Karpas-422 (cell line): ENCODE results near the gene GUCY1A2. TPM values are rescaled to one million over a fixed set of nuclear protein-coding genes. Genes with fewer than 3 reads are reported as not detected.

ENCODE experiments used
- DNase-seq: peaks from one replicate; pipeline ENCODE4 v3.0.0-alpha.2; 2015
- H2AFZ ChIP-seq: fragments of 200-600 bp; sonication (generic); 2 replicates; pipeline ENCODE4 v1.6.1; 2014; ENCODE audit warnings: antibody characterized with exemption, low read length, mixed read lengths
- H3K27ac ChIP-seq: fragments of 200-600 bp; sonication (generic); 2 replicates; pipeline ENCODE4 v1.5.1; 2014; ENCODE audit warnings: mild to moderate bottlenecking, low read length, moderate library complexity
- H3K27me3 ChIP-seq: fragments of 200-600 bp; sonication (generic); 2 replicates; pipeline ENCODE4 v1.6.1; 2014; ENCODE audit warnings: low read length, mixed read lengths
- H3K36me3 ChIP-seq: fragments of 200-600 bp; sonication (generic); 2 replicates; pipeline ENCODE4 v1.6.1; 2014; ENCODE audit warnings: low read length, mixed read lengths; ENCODE audit not compliant: insufficient read depth
- H3K4me1 ChIP-seq: fragments of 200-600 bp; sonication (generic); 2 replicates; pipeline ENCODE4 v1.6.1; 2014; ENCODE audit warnings: mild to moderate bottlenecking, low read length, mixed read lengths
- H3K4me2 ChIP-seq: fragments of 200-600 bp; sonication (generic); 2 replicates; pipeline ENCODE4 v1.6.1; 2014; ENCODE audit warnings: low read length, low read depth, mild to moderate bottlenecking; ENCODE audit not compliant: poor library complexity, severe bottlenecking
- H3K4me3 ChIP-seq: fragments of 200-600 bp; sonication (generic); 2 replicates; pipeline ENCODE4 v1.5.1; 2014; ENCODE audit warnings: mild to moderate bottlenecking, antibody characterized with exemption, low read length, mixed read lengths
- H3K79me2 ChIP-seq: fragments of 200-600 bp; sonication (generic); 2 replicates; pipeline ENCODE4 v1.6.1; 2014; ENCODE audit warnings: mild to moderate bottlenecking, low read length, mixed read lengths
- H3K9ac ChIP-seq: fragments of 200-600 bp; sonication (generic); 2 replicates; pipeline ENCODE4 v1.6.0; 2014; ENCODE audit warnings: low read length
- H3K9me2 ChIP-seq: fragments of 200-600 bp; sonication (generic), shearing (Covaris generic); replicated peaks from 2 replicates; pipeline ENCODE4 v1.6.0; 2014; ENCODE audit warnings: mild to moderate bottlenecking, low read length, moderate library complexity; ENCODE audit not compliant: insufficient read depth
- H3K9me3 ChIP-seq: fragments of 300-700, 200-600 bp; sonication (generic); 2 replicates; pipeline ENCODE4 v1.6.1; 2014; ENCODE audit warnings: low read length, mixed read lengths
- H4K20me1 ChIP-seq: fragments of 200-600 bp; sonication (generic); 2 replicates; pipeline ENCODE4 v1.6.1; 2014; ENCODE audit warnings: mild to moderate bottlenecking, antibody characterized with exemption, low read length, low read depth; ENCODE audit not compliant: insufficient read depth
- total RNA-seq: library from RNA; depleted of rRNA; stranded (reverse); fragments of >200 nt; shearing (Covaris generic); gene quantifications from 2 replicates; pipeline ENCODE4 v1.2.3, GENCODE V29; 2014; ENCODE audit warnings: low replicate concordance

The GUCY1A2 gene
- total RNA-seq, 1 experiment from 2014 or later: 0.04 TPM

DNA sequence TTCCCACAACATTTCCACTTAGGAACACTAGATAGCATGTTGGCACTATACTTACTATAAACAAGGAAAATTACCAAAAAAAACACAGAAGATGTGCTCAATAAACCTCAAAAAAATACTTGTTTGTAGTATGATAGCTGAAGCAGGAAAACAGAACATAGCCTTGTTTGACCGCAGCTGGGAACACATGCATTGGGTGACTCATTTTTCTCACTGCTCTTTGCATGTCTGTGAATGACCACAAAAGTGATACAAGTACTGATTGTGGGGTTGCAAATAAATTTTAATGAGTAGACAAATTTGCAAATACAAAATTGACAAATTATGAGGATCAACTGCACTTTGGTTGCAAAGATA lies 22.8 kb upstream of the GUCY1A2 start:
- Histone ChIP-seq H3K9me3 (no peaks in the 10 kb centered on the region), H3K4me3 (no peak overlapping the region), H4K20me1 (no peaks in the 10 kb centered on the region), H3K27me3 (no peaks in the 10 kb centered on the region), H3K9ac (no peak overlapping the region), H3K9me2 (no peaks in the 10 kb centered on the region), H3K79me2 (no peaks in the 10 kb centered on the region), H3K27ac (no peak overlapping the region), H3K36me3 (no peaks in the 10 kb centered on the region), H2AFZ (no peak overlapping the region), H3K4me2 (no peak overlapping the region), H3K4me1 (peaks cover 7% of the 10 kb centered on the region)
- DNase-seq: no peak

DNA sequence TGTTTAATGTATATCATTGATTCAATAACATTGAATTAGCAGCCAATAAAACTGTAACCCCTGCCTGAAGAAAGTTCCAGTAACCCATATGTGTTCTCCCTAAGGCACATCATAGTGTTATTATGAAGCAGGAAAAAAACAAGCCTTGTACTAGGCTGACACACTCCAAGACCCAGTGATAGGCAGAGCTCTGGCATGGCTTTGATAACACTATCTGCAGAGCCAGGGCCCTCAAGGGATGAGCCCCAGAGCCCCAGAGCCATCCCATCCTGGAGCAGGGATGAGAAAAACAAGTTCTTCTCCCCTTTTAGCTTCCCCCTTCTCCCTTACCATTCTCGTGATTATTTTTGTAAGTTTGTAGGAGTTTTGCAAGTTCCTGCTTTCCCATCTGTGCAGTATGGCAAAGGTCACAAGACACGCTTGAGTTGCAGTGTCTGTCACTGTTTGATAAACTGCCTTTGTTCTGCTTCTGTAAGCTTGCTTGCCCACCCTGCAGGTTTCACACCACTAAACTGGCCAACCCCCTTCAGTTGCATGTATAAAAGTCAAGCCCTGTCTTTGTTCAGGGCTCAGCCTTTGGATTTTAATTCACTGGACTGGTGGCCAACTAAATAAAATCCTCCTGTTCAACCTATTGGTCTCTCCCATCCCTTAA lies 22.3 kb upstream of the GUCY1A2 start:
- Histone ChIP-seq H3K9me2 (no peaks in the 10 kb centered on the region), H3K36me3 (no peaks in the 10 kb centered on the region), H3K79me2 (no peaks in the 10 kb centered on the region), H3K27me3 (no peaks in the 10 kb centered on the region), H3K9ac (no peak overlapping the region), H3K4me1 (peaks cover 7% of the 10 kb centered on the region), H4K20me1 (no peaks in the 10 kb centered on the region), H3K27ac (no peak overlapping the region), H3K4me3 (no peak overlapping the region), H2AFZ (no peak overlapping the region), H3K4me2 (no peak overlapping the region), H3K9me3 (no peaks in the 10 kb centered on the region)
- DNase-seq: no peak

DNA sequence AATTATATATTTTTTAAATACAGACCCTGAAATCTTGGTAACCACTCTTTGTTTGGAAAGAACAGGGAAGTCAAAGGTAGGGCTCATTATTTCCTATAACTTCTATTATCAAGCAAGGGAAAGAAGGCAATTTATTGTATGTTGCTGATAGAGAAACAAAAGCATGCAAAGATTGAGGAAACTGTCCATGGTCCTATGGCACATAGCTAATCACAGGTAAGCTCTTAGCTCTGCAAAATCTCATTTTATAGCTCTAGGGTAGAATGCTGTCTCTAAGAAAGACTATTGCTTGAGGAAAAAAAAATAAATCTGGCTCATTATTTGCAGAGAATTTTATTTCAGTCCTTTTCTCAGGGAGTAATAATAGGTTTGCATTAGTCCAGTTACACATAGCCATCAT lies 7.4 kb upstream of the GUCY1A2 start:
- H2AFZ ChIP-seq: no peak overlapping the region
- 0 out of 2 replicates have a peak, but pooled peaks cover 3% of the 10 kb centered on the region for H3K27me3 ChIP-seq
- H3K4me3 ChIP-seq: no peak overlapping the region

DNA sequence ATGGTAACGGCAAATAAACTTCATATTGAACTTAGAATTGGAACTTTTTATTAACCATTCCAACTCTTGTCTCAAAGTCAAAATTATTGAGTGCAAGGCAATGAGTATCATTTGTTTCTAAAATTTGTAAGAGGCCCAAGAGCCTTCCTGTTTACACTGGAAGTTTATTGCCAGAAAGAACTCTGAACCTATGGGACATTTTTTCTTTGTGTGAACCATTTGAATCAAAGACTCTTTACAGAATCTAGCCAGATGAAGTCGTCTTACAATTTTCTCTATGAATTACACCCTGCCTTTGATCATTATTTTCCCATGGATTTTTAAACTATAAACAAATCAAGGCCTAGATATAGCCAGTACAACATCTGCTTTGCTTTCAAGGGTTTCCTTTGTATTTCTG lies 2.3 kb upstream of the GUCY1A2 start:
- Histone ChIP-seq H2AFZ (no peak overlapping the region), H3K36me3 (no peaks in the 10 kb centered on the region), H4K20me1 (no peaks in the 10 kb centered on the region), H3K4me1 (no peaks in the 10 kb centered on the region), H3K27me3 (no peaks in the 10 kb centered on the region), H3K9me3 (no peaks in the 10 kb centered on the region), H3K4me2 (no peak overlapping the region), H3K79me2 (no peaks in the 10 kb centered on the region), H3K27ac (no peak overlapping the region), H3K9ac (no peak overlapping the region), H3K9me2 (no peaks in the 10 kb centered on the region), H3K4me3 (no peak overlapping the region)
- DNase-seq: no peak

More for the DNA sequence above, 7.4 kb upstream of the GUCY1A2 start:
- Histone ChIP-seq H3K4me2 (no peak overlapping the region), H3K4me1 (no peaks in the 10 kb centered on the region), H3K9ac (no peak overlapping the region), H3K79me2 (no peaks in the 10 kb centered on the region), H3K9me2 (no peaks in the 10 kb centered on the region), H3K36me3 (no peaks in the 10 kb centered on the region), H4K20me1 (no peaks in the 10 kb centered on the region), H3K27ac (no peak overlapping the region), H3K9me3 (no peaks in the 10 kb centered on the region)
- DNase-seq: no peak

- H3K4me3 ChIP-seq: no peak overlapping the region
- H3K9ac ChIP-seq: no peak overlapping the region
- no peak overlapping the region for H3K27ac ChIP-seq
- H3K36me3 ChIP-seq: no peaks in the 10 kb centered on the region
- no peaks in the 10 kb centered on the region for H4K20me1 ChIP-seq
- DNase-seq: no peak
- no peaks in the 10 kb centered on the region for H3K79me2 ChIP-seq
- H3K27me3 ChIP-seq: no peaks in the 10 kb centered on the region
- H2AFZ ChIP-seq: no peak overlapping the region
- no peaks in the 10 kb centered on the region for H3K9me3 ChIP-seq
- no peak overlapping the region for H3K4me2 ChIP-seq
- no peaks in the 10 kb centered on the region for H3K4me1 ChIP-seq
- no peaks in the 10 kb centered on the region for H3K9me2 ChIP-seq
Measured at GRCh38 chr11:107018902-107019493, 722 bp upstream of the GUCY1A2 start.

DNA sequence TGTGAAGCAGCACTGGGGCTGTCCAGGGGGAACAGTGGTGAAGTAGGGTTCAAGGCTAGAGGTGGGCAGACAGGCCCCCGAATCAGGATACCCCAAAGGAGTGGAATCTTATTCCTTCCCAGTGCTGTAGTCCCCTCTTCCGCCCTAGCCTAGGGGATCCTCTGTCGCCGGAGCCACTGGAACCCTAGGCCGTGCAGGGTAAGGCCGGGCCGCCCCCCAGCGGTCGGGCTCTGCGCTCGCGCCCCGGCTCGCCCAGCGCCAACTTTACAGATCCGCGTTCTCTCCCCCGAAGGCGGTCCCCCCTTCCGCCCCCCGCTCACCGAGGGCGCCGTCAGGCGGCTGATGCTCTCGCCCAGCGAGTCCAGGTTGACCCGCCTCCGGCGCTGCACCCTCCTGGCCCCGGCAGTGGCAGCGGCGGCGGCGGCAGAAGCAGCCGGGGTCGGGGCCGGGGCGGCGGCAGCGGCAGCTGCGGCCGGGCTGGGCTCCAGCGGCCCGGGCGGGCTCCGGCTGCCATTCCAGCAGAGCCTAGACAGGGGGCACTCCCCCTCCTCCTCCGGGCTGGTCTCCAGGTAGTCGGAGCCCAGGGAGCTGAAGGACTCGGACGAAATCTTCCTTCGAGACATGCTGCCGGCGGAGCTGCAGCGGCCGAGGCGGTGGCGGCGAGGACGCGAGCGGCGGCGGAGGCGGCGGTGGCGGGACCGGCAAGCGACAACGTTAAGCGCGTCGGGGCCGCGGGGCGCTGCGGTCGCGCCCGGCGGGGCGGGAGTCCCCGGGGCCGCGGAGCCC lies 650 bp downstream of the GUCY1A2 start:
- Histone ChIP-seq H3K79me2 (no peaks in the 10 kb centered on the region), H3K27ac (no peak overlapping the region), H3K9me3 (no peaks in the 10 kb centered on the region), H3K36me3 (no peaks in the 10 kb centered on the region), H3K4me2 (no peak overlapping the region), H3K4me1 (no peaks in the 10 kb centered on the region), H3K9ac (no peak overlapping the region), H3K9me2 (no peaks in the 10 kb centered on the region), H3K27me3 (no peaks in the 10 kb centered on the region), H3K4me3 (no peak overlapping the region), H4K20me1 (no peaks in the 10 kb centered on the region), H2AFZ (no peak overlapping the region)
- no peak for DNase-seq

GRCh38 chr11:107017104-107017432 lies 1.2 kb downstream of the GUCY1A2 start:
- Histone ChIP-seq H3K27me3 (no peaks in the 10 kb centered on the region), H3K79me2 (no peaks in the 10 kb centered on the region), H3K4me1 (no peaks in the 10 kb centered on the region), H3K9me2 (no peaks in the 10 kb centered on the region), H3K4me2 (no peak overlapping the region), H3K27ac (no peak overlapping the region), H2AFZ (no peak overlapping the region), H3K9me3 (no peaks in the 10 kb centered on the region), H3K9ac (no peak overlapping the region), H3K36me3 (no peaks in the 10 kb centered on the region), H3K4me3 (no peak overlapping the region), H4K20me1 (no peaks in the 10 kb centered on the region)
- no peak for DNase-seq

- Histone ChIP-seq H4K20me1 (no peaks in the 10 kb centered on the region), H3K79me2 (no peaks in the 10 kb centered on the region), H3K27ac (no peak overlapping the region), H3K9me3 (no peaks in the 10 kb centered on the region), H3K4me3 (no peak overlapping the region), H3K4me2 (no peak overlapping the region), H2AFZ (no peak overlapping the region), H3K4me1 (no peaks in the 10 kb centered on the region), H3K36me3 (no peaks in the 10 kb centered on the region), H3K9ac (no peak overlapping the region), H3K27me3 (no peaks in the 10 kb centered on the region), H3K9me2 (no peaks in the 10 kb centered on the region)
- no peak for DNase-seq
Measured at GRCh38 chr11:107014871-107015270, 3.4 kb downstream of the GUCY1A2 start.
